A673 (cell line): Measurements from ENCODE around the gene CDYL. TPM values are rescaled to one million over a fixed set of nuclear protein-coding genes. Genes with fewer than 3 reads are reported as not detected.
"Not testable (repeated sequence)": the region's sequence is repeated elsewhere in the genome, so short reads cannot be mapped to it uniquely, and the experiment has no call there.

Source experiments
- BruUV-seq: library from RNA; stranded (reverse); fragments of 400-500 nt; replicated peaks from 2 replicates; lab custom pipeline; 2021; lab: Mats Ljungman, UMichigan
- CTCF ChIA-PET: fragments of 300-600 bp; sonication (Branson Sonifier 250); formaldehyde crosslinking; loops from one replicate; lab custom pipeline; 2022; ENCODE audit warnings: antibody characterized with exemption; lab: Charles Lee
- POLR2A ChIA-PET: fragments of 300-600 bp; sonication (Branson Sonifier 250); formaldehyde crosslinking; loops from one replicate; lab custom pipeline; 2022; ENCODE audit warnings: antibody characterized with exemption; ENCODE audit not compliant: low non-redundant PET; lab: Charles Lee
- DNase-seq: peaks from one replicate; pipeline ENCODE4 v3.0.0-alpha.2; 2015; ENCODE audit warnings: low spot score
- H3K27ac ChIP-seq: fragments of 200-600 bp; sonication (generic); 2 replicates; pipeline ENCODE4 v1.5.1; 2016; ENCODE audit warnings: mixed run types, low read depth, mild to moderate bottlenecking, mixed read lengths, antibody characterized with exemption, low read length; ENCODE audit not compliant: poor library complexity, severe bottlenecking
- H3K27me3 ChIP-seq: fragments of 200-600 bp; sonication (generic); replicated peaks from 2 replicates; pipeline ENCODE4 v1.6.1; 2017; ENCODE audit warnings: mixed run types, low read depth, mild to moderate bottlenecking, mixed read lengths, antibody characterized with exemption, low read length; ENCODE audit not compliant: insufficient read depth, poor library complexity
- H3K36me3 ChIP-seq: fragments of 200-600 bp; sonication (generic); 2 replicates; pipeline ENCODE4 v1.6.1; 2016; ENCODE audit warnings: mixed run types, mild to moderate bottlenecking, mixed read lengths, antibody characterized with exemption, low read length; ENCODE audit not compliant: insufficient read depth, poor library complexity, severe bottlenecking
- H3K4me1 ChIP-seq: fragments of 200-600 bp; sonication (generic); 2 replicates; pipeline ENCODE4 v1.6.1; 2017; ENCODE audit warnings: mixed run types, mild to moderate bottlenecking, mixed read lengths, antibody characterized with exemption, low read length; ENCODE audit not compliant: insufficient read depth, poor library complexity, severe bottlenecking
- H3K4me3 ChIP-seq: fragments of 200-600 bp; sonication (generic); 2 replicates; pipeline ENCODE4 v1.5.1; 2016; ENCODE audit warnings: low read depth, mixed run types, mild to moderate bottlenecking, mixed read lengths, low read length; ENCODE audit not compliant: poor library complexity, severe bottlenecking
- H3K9me3 ChIP-seq: fragments of 200-600 bp; sonication (generic); 2 replicates; pipeline ENCODE4 v1.6.1; 2016; ENCODE audit warnings: mixed run types, low read depth, mild to moderate bottlenecking, mixed read lengths, antibody characterized with exemption, low read length; ENCODE audit not compliant: poor library complexity, severe bottlenecking
- CTCF ChIP-seq: fragments of 300-800, 200-600 bp; sonication (generic); conservative IDR thresholded peaks from 2 replicates; pipeline ENCODE4 v1.5.1; 2017; ENCODE audit warnings: low read depth, mild to moderate bottlenecking, antibody characterized with exemption, low read length, moderate library complexity, mixed read lengths
- EZH2 ChIP-seq: fragments of 200-600 bp; sonication (generic); IDR thresholded peaks from 2 replicates; pipeline ENCODE4 v1.6.1; 2017; ENCODE audit warnings: borderline replicate concordance, low read depth, mild to moderate bottlenecking, mixed read lengths, antibody characterized with exemption, low read length; ENCODE audit not compliant: poor library complexity, severe bottlenecking
- intact Hi-C: fragments of 100-400 bp; cut with micrococcal nuclease; formaldehyde crosslinking; loops from one replicate; pipeline ENCODE4 v1.10.0; 2022; ENCODE audit not compliant: unreplicated experiment
- total RNA-seq: library from RNA; stranded (reverse); gene quantifications from 2 replicates; pipeline ENCODE4 v1.2.3, GENCODE V29; 2021

Gene CDYL
- total RNA-seq, 1 experiment from 2014 or later: 57.6 TPM

GRCh38 chr6:4864519-4864918 is 88.3 kb downstream of the CDYL start:
- Histone ChIP-seq H3K9me3 (peaks cover 13% of the 10 kb centered on the region), H3K36me3 (no peaks in the 10 kb centered on the region), H3K27ac (no peak overlapping the region), H3K4me3 (no peak overlapping the region), H3K4me1 (no peaks in the 10 kb centered on the region), H3K27me3 (no peaks in the 10 kb centered on the region)
- intact Hi-C loops: no loop called here
- ChIA-PET CTCF (no interaction called here), POLR2A (interaction anchor here (0.5 kb wide), 1 partner anchor 53 kb away, joined by 14 read pairs; no protein-coding TSS in a partner anchor)
- TF ChIP-seq CTCF: no peak
- no peak for TF ChIP-seq EZH2
- no peak for DNase-seq
- BruUV-seq: no TSS peak

GRCh38 chr6:4865006-4865405 is 88.8 kb downstream of the CDYL start:
- H3K4me3 ChIP-seq, DNase-seq, intact Hi-C loops, CTCF ChIA-PET, BruUV-seq, H3K27me3 ChIP-seq, POLR2A ChIA-PET, H3K4me1 ChIP-seq, H3K36me3 ChIP-seq, H3K27ac ChIP-seq: not testable (repeated sequence)
- H3K9me3 ChIP-seq: peaks cover 13% of the 10 kb centered on the region

DNA sequence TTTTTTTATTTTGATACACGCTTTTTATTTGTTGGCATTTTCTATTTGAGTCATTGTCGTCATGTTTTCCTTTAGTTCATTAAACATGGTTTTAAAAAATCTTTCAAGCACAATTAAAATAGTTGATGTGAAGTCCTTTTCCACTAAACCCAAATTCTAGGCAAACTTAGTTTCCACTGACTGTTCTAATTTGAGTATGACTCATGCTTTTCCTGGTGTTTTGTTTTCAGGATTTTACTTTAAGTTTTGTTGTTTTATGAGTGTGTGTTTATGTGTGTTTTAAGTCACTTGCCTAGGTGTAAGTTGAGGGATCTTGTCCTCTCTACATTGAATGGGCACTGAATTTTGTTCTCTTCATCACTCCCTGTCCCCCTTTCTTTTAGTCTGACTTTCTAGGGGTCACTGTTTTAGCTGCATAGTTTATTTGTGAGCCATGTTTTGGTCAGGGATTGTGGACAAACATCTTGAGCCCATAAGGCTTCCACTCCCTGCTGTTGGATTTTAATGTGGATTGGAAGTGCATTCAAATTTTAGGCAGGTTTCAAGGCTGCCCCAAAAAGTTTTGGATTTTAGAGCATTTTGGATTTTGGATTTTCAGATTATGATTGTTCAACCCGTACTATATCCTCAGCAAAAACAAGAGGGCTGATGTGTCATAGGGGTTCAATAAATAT is 94.8 kb downstream of the CDYL start:
- H3K27ac ChIP-seq: no peak overlapping the region
- no peak for DNase-seq
- no peak overlapping the region for H3K4me3 ChIP-seq
- H3K9me3 ChIP-seq: peaks cover 13% of the 10 kb centered on the region
- H3K4me1 ChIP-seq: no peaks in the 10 kb centered on the region
- H3K36me3 ChIP-seq: no peaks in the 10 kb centered on the region
- CTCF ChIA-PET: no interaction called here
- intact Hi-C loops: no loop called here
- TF ChIP-seq EZH2: no peak
- no peak for TF ChIP-seq CTCF
- H3K27me3 ChIP-seq: no peaks in the 10 kb centered on the region
- POLR2A ChIA-PET: no interaction called here
- no TSS peak for BruUV-seq

DNA sequence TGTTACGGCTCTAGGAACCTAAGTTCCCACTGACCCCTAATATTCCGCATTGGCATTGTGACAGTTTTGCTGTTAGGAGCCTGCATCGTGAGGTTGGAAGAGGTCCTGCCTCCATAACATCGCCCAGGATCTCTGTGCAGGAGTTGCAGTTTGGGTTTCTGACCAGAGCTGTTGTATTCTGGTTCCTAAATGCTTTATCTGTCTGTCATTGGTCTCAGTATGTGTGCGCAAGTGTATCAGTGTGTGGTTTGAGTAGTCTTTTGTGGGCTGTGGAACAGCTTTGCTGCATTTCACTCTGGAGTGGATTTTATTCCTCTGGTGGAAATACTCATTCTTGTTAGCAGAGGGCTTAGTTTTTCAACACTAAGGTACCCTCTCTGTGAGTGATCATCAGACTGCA is 95.6 kb downstream of the CDYL start:
- POLR2A ChIA-PET: no interaction called here
- no peaks in the 10 kb centered on the region for H3K4me1 ChIP-seq
- H3K9me3 ChIP-seq: peaks cover 13% of the 10 kb centered on the region
- no peaks in the 10 kb centered on the region for H3K27me3 ChIP-seq
- no TSS peak for BruUV-seq
- no peak overlapping the region for H3K4me3 ChIP-seq
- no peak overlapping the region for H3K27ac ChIP-seq
- TF ChIP-seq CTCF (no peak), EZH2 (no peak)
- intact Hi-C loops: no loop called here
- H3K36me3 ChIP-seq: no peaks in the 10 kb centered on the region
- CTCF ChIA-PET: no interaction called here
- no peak for DNase-seq
